Activated CD4-positive, CD25-positive, alpha-beta regulatory T cell (primary cell): Measurements from ENCODE around the gene RASEF.

Source experiments
- DNase-seq, 4 experiments: peaks; one replicate each; lab custom pipeline; 2025; lab: John Stamatoyannopoulos, UW

RASEF gene

DNA sequence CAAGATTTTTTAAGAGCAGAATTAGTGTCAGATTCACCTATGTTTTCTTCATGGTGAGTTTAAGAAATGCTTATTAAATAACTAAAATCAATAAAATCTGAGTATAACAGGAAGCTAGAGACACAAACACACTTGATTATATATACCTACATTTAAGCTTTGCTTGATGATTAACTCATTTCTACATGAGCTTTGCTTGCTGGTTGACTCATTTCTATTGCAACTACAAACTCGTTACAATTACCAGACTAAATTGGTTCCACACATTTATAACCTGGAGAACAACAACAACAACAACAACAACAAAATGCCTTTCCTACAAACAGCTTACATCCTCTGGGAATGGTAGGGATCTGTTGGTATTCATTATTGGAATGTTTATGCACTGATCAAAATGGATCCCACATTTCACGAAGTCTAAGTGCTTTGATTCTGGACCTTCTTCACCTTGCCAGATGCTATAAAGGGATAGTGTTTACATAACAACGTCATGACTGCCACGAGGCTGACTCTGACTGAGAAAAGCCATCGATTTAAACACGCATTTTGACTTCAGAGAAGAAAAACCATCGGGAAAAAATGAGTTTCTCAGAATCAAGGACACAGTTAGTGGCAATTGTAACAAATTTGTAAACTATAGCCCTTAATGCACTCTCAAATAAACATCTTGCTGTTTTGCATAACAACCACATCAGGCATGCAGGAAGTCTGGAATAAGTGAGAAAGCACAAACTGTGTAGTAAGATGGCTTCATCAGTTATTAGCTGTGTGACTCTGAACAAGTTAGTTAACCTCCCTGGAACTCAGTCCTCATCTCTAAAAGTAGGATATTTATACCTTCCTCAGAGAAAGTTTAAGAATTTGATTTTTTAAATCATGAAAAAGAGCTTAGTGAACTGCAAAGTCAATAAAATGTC is 49.8 kb downstream of the RASEF start:
- DNase-seq = no peak

DNA sequence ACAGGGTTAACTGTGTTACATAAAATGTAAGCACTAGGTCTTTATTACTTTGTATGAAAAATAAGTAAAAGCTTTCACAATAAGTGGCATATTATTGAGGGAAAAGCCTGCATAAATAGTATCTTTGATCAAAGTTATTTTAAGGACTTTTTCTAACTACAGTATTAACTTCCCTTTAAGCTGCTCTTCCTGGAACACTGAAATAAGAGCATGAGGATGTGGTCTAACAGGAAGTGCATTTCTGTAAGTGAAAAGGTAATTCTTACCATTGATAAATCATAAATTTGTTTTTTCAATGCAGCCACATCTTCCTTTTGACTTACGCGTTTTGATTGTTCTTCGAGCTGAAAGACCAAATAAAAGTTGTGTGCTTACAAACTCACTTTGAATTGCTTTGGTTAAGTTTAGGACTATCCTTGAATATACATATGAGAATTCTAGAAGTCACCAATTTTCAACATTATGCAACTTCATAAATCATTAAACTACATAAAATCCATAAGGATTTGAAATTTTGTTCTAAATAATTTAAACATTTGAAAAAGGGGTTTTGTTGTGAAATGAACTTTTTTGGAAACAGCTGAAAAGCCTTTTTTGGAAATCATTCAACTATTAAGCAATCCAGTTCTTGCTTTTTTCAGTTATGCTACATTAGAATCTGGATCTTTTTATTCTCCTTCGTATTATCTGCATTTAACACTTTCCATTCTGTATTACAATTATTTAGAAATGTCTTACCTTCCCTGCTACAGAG is 50.6 kb downstream of the RASEF start:
- no peak for DNase-seq

DNA sequence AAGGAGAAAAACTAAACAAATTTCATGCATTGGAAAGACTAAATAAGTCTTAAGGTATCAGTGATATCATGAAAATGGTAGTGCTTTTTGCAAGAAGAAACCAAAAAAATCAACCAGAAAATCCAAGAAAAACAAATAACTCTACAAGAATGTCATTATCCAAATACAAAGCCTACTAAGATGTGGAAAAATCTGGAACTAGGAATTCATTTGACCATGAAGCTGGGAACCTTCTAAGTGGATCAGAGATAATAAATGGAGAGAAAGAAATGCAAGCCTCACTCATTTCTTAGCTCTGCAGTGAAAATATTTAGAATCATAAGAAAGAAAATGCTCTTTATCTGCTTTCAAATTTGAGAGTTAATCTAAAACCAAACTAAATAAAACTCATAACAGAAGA is 51.3 kb downstream of the RASEF start:
- no peak for DNase-seq

DNA sequence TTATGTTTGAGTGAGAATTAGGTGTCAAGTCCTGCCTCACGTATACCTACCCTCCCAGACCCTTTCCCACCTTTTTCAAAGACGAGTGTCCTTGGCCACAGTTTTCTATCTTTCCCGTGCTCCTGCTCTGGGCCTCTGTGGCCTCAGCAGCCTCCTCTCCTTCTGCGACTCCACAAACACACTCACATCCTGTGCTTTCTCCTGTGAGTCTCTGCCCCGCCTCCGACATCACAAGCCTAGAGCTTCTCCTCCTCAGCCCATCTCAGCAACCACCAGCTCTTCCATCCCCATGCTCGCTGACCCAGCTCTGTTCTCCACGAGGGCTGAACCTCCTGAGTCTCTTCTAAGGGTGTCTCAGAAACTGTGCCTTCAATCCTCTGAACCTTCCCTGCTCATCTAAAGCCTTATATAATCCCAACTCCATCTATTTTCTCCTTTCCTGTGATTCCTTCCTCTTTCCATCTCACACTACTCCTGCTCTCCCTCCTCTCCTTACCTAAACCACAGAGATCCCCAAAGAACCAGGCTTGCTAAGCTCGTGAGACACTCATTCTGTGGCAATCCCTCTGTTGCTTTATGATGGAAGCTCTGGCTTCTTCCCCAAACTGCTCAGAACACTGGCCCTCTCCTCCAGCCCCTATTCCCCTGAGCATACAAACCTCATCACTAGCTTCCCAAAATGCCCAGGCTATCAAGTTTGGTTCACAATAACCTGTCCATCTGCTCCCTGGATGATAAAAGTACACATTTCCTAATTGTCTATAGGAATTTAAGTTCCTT is 55.2 kb downstream of the RASEF start:
- no peak for DNase-seq

DNA sequence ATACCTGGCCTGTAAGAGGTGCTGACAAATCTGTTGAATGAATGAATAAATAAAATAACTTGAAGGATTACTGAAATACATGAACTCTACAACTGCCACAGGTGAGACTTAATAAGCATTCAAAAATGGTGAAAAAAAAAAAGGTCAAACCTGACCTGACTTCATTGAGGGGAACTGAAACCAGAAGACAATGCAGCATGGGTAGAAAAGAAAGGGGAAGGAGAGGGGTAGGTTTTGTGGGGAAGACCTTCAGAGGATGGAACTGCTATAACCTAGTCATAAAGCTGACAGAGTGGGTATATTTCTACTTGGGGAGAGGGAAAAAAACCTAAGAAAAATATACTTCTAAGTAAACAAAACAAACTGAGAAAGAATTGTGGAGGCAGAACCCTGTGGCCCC is 56.6 kb downstream of the RASEF start:
- no peak for DNase-seq

DNA sequence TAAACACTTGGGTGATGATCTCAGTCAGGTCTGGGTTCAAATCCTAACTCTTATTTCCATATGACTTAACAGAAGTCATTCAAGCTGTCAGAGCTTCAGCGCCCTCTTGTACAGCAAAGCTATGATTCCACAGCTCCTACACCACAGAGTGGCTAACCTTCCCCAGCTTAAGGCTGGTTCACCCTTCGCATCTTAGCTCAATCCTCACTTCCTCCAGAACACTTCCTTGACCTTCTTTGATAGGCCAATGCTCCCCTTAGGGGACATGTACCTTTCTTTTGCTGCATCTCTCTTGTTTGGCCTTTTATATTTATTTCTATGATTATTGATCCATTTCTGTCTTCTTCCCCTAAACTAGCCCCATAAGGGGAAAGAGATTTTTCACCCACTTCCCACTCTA is 57.0 kb downstream of the RASEF start:
- no peak for DNase-seq

DNA sequence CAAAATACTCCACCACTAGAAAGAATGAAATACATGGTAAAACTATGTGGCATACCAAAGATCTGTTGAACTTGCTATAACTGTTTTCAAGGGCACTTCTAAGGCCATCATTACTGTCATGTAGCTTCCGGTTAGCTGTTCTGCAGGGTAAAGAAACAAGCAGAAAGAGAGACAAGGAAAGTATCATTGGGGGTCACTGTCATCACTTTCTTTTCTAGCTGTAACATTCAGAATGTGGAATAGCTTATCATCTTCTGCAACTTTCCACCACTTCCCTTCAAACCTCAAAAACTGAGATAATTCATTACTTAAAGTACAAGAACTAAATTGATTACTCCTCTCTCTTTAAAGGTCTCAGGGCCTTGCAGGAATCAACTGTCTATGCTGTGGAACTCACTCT is 57.6 kb downstream of the RASEF start:
- no peak for DNase-seq

DNA sequence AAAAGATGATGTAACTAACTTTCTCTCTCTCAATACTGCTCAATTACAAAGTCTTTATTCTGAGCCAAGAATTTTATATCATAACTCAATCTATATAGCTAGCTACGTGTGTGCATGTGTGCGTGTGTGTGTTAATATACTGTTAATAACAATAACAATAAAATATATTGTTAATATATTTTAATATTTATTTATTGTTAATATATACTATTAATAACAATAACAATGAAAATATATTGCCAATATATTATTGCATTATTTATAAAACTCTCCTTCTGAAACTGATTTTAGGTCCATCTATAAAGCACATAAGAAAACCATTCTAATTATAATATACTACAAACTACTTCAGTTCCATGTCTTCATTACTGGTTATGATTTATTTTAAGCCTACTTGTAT is 60.6 kb downstream of the RASEF start:
- no peak for DNase-seq

DNA sequence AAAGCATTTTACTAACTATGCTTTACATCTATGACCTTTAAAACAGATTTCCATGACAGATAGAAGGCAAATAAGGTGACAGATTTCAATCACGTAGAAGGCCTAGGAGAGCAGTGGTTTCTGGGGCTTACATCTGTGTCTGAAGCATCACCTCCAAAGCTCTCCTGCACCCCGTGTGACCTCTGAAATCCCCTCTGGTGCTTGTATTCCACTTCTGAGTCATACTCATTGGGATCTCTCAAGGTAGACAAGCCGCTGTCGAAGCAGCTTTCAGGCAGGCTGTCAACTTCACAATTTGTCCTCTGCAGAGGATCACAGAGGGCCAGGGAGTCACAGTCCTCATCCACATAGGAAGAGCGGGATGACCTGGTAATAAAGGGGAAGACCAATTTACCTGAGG is 62.2 kb downstream of the RASEF start:
- DNase-seq = no peak

DNA sequence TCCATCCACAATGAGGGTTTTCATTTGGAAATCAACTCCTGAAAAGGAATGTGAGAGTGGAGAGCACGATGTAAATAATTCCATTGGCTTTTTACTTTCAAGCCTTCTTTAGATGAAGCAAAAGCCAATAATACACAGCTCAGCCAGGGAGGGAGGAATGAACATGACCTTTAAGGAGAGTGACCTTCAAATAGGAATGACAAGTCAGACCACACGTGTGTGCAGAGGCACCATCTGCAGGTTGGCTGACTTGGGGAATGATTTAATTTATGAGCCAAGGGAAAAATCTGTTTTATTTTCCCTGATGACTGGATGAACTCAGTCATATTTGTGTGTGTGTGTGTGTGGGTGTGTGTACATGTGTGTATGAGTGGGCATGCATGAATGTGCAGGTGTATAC is 64.5 kb downstream of the RASEF start:
- DNase-seq = no peak

DNA sequence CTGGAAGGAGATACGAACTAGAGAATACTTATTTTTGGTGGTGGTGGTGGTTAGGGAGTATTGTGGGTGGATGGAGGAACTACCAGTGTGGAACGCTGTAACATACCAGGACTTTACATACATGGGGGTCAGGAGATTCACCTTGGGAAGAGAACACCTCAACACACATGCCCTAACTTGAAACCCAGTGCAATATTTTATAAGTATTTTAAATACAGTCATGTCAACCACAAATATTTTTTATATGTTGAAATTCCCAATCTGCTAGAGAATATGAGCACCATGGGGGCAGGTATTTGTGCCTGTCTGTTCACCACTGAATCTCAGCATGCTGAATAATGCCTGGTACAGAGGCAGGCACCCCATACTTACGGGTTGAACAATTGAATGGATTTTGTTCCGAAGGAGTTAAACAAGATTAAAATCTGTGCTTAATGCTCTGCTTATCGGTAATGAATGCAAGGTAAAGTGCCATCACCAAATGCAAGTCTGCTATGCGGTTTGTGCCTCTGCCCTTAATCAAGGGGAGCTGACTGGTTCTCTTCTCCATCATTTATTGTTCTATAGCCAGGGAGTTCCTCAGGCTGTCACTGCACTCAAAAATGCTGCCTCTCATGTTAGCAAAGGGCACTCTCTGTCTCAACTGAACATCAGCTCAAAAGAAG is 65.3 kb downstream of the RASEF start:
- DNase-seq = no peak

DNA sequence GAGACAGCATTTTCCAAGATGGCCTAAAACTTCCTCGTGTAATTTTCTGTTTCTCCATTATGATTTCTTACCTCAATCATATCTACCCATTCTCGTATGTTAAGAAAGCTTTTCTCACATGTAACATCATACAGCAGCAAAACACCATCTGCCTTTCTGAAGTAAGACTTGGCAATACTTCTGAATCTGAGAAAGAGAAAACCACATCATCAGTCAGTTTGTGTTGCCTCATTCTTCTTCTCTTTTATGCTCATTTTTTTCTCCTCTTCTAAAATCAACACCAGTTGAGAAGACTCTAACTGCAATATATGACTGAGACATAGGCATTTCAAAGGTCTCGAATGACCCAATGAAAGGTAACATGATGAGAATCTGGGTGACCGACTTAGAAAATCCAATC is 66.0 kb downstream of the RASEF start:
- no peak for DNase-seq

DNA sequence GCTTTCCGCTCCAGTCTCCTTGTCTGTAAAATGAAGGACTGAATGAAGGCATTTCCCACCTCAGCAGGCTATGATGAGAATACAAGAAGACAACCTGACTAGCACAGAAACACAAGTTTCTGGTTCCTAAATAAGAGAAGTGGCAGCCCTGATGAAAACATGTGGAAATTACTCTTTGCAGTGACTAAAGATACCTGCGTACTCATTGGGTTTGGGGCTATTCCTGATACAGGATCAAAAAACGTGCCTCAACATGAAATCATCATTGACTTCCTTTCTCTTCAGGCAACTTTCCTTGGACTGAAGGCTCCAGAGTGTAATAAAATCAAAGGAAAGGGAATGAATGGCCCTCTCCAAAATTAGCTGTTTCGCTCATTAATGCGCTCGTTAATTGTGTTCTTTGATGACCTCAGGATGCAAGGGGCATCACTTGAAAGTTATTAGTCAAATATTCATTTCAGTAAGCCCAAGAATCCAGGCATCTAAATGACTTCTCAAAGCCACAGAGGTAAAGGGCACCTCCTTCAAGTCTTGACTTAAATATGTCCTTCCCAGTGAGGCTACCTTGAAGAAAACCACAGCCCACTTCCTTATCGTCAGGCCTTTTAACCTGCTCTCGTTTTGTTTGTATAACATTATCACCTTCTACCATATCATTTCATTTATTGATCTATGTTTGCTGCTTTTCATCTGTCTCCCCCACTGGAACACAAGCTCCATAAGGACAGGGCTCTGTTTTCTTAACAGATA is 68.9 kb downstream of the RASEF start:
- no peak for DNase-seq

DNA sequence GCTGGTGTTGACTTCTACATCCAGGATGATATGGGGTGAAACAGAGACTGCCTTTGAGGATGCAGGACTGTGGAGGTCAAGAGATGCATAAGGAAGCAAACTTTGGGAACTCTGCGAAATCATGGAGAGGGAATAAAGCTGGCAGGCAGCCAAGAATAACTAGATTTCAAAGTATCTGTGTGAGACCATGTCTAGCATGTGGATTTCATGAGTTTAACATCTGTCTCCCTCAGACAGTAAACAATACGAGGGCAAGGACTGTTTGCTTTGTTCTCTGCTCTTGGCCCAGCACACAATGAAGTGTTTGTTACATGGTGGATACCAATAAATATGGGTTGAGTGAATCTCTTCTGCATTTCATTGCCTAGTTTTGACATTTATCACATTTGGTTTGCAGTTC is 71.3 kb downstream of the RASEF start:
- DNase-seq = no peak

DNA sequence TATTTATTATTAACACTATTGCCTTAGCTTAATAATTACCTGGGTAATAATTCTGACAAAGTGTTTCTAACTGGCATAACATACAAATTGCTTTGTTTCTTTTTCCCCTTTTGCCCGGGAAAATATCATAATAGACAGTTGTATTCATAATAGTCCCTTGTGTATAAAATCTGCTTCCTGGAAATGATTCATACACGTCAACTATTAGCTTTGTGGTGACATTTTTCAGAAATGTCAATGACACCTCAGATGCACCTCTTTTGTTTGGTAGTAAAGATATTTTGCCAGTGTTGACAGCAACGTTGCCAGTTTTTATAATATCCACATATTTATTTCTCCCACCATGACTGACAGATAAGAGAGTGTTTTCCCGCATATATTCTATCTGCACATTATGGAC is 73.0 kb downstream of the RASEF start:
- no peak for DNase-seq

DNA sequence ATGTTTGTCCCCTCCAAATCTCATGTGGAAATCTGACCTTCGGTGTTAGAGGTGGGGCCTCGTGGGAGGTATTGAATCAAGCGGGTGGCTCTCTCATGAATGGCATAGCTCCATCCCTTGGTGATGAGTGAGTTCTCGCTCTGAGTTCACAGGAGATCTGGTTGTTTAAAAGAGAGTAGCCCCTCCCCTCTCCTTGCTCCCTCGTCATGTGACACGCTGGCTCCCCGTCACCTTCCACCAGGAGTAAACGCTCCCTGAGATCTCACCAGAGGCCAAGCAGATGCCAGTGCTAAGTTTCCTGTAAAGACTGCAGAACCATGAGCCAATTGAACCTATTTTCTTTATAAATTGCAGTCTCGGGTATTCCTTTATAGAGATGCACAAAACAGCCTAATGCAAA is 74.5 kb downstream of the RASEF start:
- DNase-seq = no peak

DNA sequence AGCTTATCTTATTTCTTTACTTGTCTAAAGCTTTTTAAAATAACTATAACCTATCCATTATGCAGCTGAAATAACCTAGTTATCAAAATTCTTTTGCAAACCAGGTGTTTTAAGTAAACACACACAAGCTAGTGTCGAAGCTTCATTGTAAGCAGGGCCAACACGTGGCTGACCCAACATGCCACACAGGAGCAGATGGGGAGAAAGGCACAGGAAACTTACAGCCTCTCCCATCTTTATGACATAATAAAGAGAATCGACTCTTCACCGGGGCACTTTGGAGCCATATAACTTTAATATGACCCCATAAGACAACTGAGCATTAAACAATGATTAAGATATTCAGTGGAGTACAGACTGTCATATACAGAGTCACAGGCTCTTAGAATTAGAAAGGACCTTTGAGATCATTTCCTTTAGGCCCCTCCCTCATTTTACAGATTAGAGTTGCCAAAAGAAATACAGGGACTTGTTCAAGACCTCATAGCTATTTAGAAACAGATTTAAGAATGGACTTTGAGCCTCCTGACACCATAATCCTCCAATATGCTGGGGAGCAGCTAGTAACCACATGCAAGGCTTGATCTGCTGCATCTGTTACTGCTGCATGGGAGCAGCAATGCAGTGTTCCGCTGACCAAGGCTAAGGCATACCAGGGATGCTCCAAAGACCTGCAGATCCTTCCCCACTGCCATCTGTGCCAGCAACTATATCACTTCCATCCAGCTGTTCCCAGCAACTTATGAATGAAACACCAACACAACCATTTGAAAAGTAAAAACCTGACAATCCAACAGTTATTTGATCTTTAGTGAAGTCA is 75.4 kb downstream of the RASEF start:
- DNase-seq = no peak

DNA sequence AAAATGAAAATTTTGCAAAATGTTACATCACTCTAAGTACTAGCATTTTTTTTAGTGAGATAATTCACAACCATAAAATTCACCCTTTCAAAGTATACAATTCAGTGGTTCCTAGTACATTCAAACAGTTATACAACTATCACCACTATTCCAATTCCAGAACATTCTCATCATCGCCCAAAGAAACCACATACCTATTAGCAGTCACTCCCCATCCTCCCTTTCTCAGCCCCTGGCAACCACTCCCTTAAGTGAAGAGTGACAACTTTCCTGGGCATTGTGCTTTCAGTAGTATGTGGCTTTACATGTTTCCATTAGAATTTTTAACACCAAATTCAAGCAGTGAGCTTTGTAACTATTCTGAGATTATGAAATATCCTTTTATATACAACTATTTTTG is 81.4 kb downstream of the RASEF start:
- no peak for DNase-seq

DNA sequence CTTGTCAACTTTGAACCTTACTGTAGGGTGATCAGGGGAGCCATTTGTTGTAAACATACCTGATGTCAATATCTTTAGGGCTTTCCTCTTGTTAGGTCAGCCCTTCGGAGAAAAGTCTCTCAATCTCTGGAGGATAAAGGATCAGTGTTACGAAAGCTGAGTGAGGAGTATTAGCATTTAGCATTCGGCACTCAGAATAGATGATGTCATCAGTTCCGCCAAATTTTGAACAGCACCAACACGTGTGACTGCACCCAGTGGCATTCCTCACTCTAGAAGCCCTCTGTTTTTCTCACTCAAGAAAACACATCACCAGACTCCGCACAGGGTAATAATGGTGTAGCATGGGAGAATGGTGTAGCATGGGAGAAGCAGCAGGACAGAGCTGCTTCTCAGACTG is 87.8 kb downstream of the RASEF start:
- DNase-seq = no peak

DNA sequence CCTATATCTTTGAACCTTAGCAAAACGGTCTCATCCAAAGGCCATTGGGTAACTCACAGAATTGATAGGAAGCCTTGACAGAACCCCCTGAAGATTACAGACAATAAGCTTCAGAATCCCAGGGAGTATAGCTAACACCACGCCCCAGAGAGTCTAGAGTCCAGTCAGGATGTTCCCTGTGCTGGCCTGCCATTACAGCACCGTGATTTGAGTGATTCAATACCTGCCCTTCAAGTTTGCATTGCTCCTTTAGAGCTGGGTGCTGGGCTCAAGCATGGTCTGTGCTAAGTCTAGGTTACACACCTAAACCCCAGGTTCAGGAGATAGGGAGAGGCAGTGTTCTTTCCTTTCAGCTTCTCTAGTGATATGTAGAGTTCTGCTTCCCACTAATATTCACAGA is 90.5 kb downstream of the RASEF start:
- DNase-seq = no peak

DNA sequence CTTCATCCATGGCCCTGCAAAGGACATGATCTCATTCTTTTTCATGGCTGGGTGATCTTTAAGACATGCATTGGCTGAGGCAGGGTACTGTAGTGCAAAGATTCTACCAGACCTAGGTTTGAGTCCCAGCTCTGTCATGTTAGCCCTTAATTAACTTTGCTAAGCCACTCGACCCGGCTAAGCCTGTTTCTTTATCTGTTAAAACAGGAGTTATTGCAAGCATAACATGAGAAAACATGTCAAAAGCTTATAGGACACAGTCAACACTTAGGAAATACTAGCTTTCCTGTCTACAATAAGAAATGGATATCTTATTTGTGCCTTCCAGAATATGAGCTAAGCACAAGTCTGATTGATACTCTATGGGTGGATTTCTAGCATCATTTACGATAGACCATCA is 92.6 kb downstream of the RASEF start:
- DNase-seq = no peak
